ENCODE data around the gene COX18. TPM values are rescaled to one million over a fixed set of nuclear protein-coding genes. Genes with fewer than 3 reads are reported as not detected.

The COX18 gene
- total RNA-seq, 1 donor from 2014 or later: 11.8 TPM

DNA sequence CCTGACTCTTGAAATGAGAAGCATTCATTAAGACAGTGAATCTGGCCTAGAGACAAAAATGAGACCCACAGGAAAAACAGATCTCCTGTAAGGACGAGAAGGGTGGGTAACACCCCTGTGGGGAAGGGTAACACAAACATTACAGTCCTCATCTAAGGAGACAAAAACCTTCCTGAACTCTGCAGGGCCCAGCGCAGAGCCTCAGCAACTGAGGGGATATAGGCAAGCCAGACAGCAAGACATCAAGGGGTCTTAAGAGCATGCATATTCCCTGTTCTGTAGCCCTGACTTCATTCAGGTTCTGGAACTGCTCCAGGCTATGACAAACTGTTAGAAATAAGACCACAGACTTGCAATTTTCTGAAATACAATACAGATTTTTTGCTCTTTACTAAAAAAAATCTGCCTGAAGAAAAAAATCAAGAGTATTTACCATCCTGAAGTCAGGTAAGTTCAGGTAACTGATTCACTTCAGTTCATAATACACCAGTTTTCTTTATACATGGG is 15.5 kb downstream of the COX18 start:
- peaks cover 2% of the 10 kb centered on the region for H3K4me1 ChIP-seq
- ATAC-seq (no peak), DNase-seq (no peak)
- H3K4me3 ChIP-seq: no peak overlapping the region
- H3K27ac ChIP-seq: no peak overlapping the region
- no peaks in the 10 kb centered on the region for H3K27me3 ChIP-seq (ENCODE audit: low read depth)
- intact Hi-C loops (cut with DNase I): no loop called here
- no peaks in the 10 kb centered on the region for H3K9me3 ChIP-seq
- peaks cover 45% of the 10 kb centered on the region for H3K36me3 ChIP-seq
- TF ChIP-seq, protein P1, sequence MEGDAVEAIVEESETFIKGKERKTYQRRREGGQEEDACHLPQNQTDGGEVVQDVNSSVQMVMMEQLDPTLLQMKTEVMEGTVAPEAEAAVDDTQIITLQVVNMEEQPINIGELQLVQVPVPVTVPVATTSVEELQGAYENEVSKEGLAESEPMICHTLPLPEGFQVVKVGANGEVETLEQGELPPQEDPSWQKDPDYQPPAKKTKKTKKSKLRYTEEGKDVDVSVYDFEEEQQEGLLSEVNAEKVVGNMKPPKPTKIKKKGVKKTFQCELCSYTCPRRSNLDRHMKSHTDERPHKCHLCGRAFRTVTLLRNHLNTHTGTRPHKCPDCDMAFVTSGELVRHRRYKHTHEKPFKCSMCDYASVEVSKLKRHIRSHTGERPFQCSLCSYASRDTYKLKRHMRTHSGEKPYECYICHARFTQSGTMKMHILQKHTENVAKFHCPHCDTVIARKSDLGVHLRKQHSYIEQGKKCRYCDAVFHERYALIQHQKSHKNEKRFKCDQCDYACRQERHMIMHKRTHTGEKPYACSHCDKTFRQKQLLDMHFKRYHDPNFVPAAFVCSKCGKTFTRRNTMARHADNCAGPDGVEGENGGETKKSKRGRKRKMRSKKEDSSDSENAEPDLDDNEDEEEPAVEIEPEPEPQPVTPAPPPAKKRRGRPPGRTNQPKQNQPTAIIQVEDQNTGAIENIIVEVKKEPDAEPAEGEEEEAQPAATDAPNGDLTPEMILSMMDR (IDR thresholded peaks at IDR 0.05): no peak

DNA sequence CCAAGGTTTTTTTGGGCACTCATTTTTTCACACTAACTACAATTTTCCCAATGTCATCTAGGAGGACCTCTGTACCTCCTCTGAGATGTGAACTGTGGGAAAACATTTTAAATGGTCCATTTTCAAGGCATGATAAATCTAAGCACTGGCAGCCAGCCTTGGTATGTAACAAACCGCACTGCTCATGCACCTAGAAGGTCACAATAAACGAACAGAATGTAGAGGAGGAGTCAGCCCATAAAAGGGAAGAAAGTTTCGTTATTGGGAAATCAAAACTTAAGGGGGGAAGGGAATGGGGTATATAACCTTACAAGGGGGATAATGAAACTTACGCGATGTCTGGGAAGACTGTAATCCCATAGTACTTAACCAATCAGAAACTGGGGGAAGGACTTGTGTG is 16.4 kb downstream of the COX18 start:
- ATAC-seq: no peak
- DNase-seq: no peak
- Histone ChIP-seq H3K4me3 (no peak overlapping the region), H3K27me3 (ENCODE audit: low read depth) (no peaks in the 10 kb centered on the region), H3K36me3 (peaks cover 35% of the 10 kb centered on the region), H3K9me3 (no peaks in the 10 kb centered on the region), H3K27ac (no peak overlapping the region), H3K4me1 (peaks cover 2% of the 10 kb centered on the region)
- TF ChIP-seq, protein P1 (IDR thresholded peaks at IDR 0.05): no peak
- intact Hi-C loops (cut with DNase I): no loop called here

DNA sequence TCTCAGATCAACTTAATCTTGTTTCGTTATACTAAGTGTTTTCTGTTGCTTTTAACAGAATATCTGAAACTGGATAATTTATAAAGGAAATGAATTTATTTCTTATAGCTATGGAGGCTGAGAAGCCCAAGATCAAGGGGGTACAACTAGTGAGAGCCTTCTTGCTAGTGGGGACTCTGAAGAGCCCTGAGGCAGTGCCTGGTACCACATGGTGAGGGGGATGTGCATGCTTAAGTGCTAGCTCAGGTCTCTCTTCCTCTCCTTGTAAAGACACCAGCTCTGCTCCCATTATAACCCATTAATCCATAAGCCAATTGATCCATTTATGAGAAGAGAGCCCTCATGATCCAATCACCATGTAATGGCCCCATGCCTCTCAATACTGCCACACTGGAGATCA is 17.9 kb downstream of the COX18 start:
- no peak for ATAC-seq

DNA sequence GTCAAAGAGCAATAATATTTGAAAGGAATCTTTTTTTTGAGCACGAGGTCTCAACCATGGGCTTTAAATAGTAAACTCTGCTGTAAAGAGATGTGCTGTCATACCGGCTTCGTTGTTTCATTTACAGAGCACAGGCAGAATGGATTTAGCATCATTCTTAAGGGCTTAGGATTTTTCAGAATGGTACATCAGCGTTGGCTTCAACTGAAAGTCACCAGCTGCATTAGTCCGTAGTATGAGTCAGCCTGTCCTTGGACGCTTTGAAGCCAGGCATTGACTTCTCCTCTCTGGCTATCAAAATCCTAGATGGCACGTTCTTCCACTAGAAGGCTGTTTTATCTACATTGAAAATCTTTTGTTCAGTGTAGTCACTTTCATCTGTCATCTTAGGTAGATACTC is 23.6 kb downstream of the COX18 start:
- H3K27me3 ChIP-seq (ENCODE audit: low read depth): no peaks in the 10 kb centered on the region
- DNase-seq (no peak), ATAC-seq (no peak)
- no peaks in the 10 kb centered on the region for H3K9me3 ChIP-seq
- no peak overlapping the region for H3K4me3 ChIP-seq
- TF ChIP-seq, protein P1 (IDR thresholded peaks at IDR 0.05): no peak
- no peaks in the 10 kb centered on the region for H3K4me1 ChIP-seq
- no peaks in the 10 kb centered on the region for H3K36me3 ChIP-seq
- intact Hi-C loops (cut with DNase I): no loop called here
- H3K27ac ChIP-seq: no peak overlapping the region

More for the DNA sequence above, 17.9 kb downstream of the COX18 start:
- intact Hi-C loops (cut with DNase I): no loop called here
- H3K9me3 ChIP-seq: no peaks in the 10 kb centered on the region
- DNase-seq: no peak
- no peak overlapping the region for H3K4me3 ChIP-seq
- peaks cover 2% of the 10 kb centered on the region for H3K4me1 ChIP-seq
- H3K27ac ChIP-seq: no peak overlapping the region
- TF ChIP-seq, protein P1 (IDR thresholded peaks at IDR 0.05): no peak
- H3K36me3 ChIP-seq: peaks cover 21% of the 10 kb centered on the region
- H3K27me3 ChIP-seq (ENCODE audit: low read depth): no peaks in the 10 kb centered on the region

DNA sequence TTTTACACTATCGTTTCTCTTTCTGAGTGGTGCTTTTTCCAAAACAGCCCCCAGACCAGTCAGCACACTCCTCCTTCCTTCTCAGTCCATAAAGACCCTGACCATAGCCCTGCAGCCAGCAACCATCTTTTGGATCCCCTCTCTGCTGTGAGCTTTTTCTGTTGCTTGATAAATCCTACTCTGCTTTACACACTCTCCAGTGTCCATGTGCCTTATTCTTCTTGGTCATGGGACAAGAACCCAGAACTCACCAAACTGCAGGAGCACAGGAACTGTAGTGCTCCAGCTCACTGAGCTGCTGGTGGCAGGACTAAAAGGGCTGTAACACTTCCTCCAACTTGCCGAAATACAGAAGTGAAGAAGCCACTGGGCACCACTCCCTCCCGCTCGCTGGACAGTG is 32.5 kb downstream of the COX18 start:
- no peak for ATAC-seq
- peaks cover 8% of the 10 kb centered on the region for H3K9me3 ChIP-seq

More for the DNA sequence above, 32.5 kb downstream of the COX18 start:
- H3K4me3 ChIP-seq: no peak overlapping the region
- DNase-seq: no peak
- no peaks in the 10 kb centered on the region for H3K4me1 ChIP-seq
- no peak overlapping the region for H3K27ac ChIP-seq
- TF ChIP-seq, protein P1 (IDR thresholded peaks at IDR 0.05): no peak
- no peaks in the 10 kb centered on the region for H3K36me3 ChIP-seq
- intact Hi-C loops (cut with DNase I): no loop called here
- no peaks in the 10 kb centered on the region for H3K27me3 ChIP-seq (ENCODE audit: low read depth)
